ENCODE measurements around the gene RASSF8. TPM values are rescaled to one million over a fixed set of nuclear protein-coding genes. Genes with fewer than 3 reads are reported as not detected.

Gene RASSF8
- total and polyA plus RNA-seq, 2 experiments from 2014 or later, result 11.5 to 30.6 TPM

DNA sequence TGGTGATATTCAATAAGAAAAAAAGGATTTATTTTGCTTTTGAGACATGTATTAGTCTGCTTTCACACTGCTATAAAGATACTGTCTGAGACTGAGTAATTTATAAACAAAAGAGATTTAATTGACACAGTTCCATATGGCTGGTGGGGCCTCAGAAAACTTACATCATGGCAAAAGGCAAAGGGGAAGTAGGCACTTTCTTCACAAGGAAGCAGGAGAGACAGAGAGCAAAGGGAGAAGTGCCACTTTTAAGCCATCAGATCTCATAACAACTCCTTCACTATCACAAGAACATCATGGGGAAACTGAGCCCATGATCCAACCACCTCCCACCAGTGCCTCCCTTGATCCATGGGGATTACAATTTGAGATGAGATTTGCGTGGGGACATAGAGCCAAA lies 122.4 kb downstream of the RASSF8 start:
- peaks cover 22% of the 10 kb centered on the region for H3K9me3 Mint-ChIP-seq
- H3K27ac Mint-ChIP-seq, result no peak overlapping the region
- H3K36me3 Mint-ChIP-seq (ENCODE audit: low read depth), result peaks cover 15% of the 10 kb centered on the region
- Histone ChIP-seq H2AFZ (no peak overlapping the region), H3K9me2 (ENCODE audit: insufficient read depth) (no peaks in the 10 kb centered on the region), H3K4me3 (no peak overlapping the region), H3K79me2 (replicated peaks; ENCODE audit: insufficient read depth) (no peaks in the 10 kb centered on the region), H3F3A (replicated peaks; ENCODE audit: low read depth) (no peaks in the 10 kb centered on the region), H3K27me3 (ENCODE audit: insufficient read depth) (no peaks in the 10 kb centered on the region), H3K36me3 (ENCODE audit: insufficient read depth) (no peaks in the 10 kb centered on the region), H3K4me1 (ENCODE audit: insufficient read depth) (no peaks in the 10 kb centered on the region), H4K20me1 (replicated peaks; ENCODE audit: insufficient read depth) (no peaks in the 10 kb centered on the region), H3K4me2 (no peak overlapping the region), H3K27ac (ENCODE audit: low read depth) (no peak overlapping the region)
- no peaks in the 10 kb centered on the region for H3K27me3 Mint-ChIP-seq (ENCODE audit: insufficient read depth, low read depth, poor library complexity)
- DNase-seq (ENCODE audit: low spot score) (no peak), ATAC-seq (no peak)
- no peak for TF ChIP-seq EZH2 (IDR thresholded peaks at IDR 0.05; ENCODE audit: low read depth, unreplicated experiment)
- TF ChIP-seq STAT1 (IDR thresholded peaks at IDR 0.05; ENCODE audit: unreplicated experiment), result no peak
- TF ChIP-seq REST (IDR thresholded peaks at IDR 0.05; ENCODE audit: unreplicated experiment), result no peak
- no peak for TF ChIP-seq CTCF (conservative IDR thresholded peaks at IDR 0.05; ENCODE audit: low read depth in 2 of 2)
- TF ChIP-seq ZNF331 (CRISPR knock-in tag; IDR thresholded peaks at IDR 0.05; ENCODE audit: low read depth), result no peak
- TF ChIP-seq, protein P1, sequence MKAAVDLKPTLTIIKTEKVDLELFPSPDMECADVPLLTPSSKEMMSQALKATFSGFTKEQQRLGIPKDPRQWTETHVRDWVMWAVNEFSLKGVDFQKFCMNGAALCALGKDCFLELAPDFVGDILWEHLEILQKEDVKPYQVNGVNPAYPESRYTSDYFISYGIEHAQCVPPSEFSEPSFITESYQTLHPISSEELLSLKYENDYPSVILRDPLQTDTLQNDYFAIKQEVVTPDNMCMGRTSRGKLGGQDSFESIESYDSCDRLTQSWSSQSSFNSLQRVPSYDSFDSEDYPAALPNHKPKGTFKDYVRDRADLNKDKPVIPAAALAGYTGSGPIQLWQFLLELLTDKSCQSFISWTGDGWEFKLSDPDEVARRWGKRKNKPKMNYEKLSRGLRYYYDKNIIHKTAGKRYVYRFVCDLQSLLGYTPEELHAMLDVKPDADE (IDR thresholded peaks at IDR 0.05), result no peak
- TF ChIP-seq EZH2phosphoT487 (IDR thresholded peaks at IDR 0.05; ENCODE audit: unreplicated experiment), result no peak
- TF ChIP-seq ZNF114 (CRISPR knock-in tag; IDR thresholded peaks at IDR 0.05), result no peak
- no peaks in the 10 kb centered on the region for H3K4me1 Mint-ChIP-seq
- H3K4me3 Mint-ChIP-seq, result no peak overlapping the region

DNA sequence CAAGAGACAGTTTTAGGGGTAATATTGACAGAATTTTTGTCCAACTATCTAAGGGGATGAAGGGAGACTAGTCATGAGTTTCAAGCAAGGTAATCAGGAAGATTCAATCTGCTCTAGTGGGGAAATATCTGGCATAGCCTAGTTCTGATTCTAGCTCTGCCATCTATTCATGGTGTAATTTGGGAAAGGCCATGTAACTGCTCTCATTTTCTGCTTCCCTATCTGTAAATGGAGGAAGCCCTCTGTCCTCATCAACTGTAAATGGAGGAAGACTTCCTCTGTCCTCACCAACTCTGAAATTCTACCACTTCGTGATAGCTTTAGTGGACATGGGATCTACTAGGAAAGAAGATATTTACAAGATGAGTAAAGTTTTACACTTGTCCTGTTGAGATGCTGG lies 128.5 kb downstream of the RASSF8 start:
- peaks cover 15% of the 10 kb centered on the region for H3K36me3 Mint-ChIP-seq (ENCODE audit: low read depth)
- TF ChIP-seq ZNF462 (CRISPR knock-in tag; IDR thresholded peaks at IDR 0.05), result no peak
- TF ChIP-seq POLR2AphosphoS5 (IDR thresholded peaks at IDR 0.05; ENCODE audit: low read depth), result no peak
- TF ChIP-seq EZH2phosphoT487 (IDR thresholded peaks at IDR 0.05; ENCODE audit: unreplicated experiment), result no peak

More for the DNA sequence above, 128.5 kb downstream of the RASSF8 start:
- Histone ChIP-seq H3K36me3 (ENCODE audit: insufficient read depth) (no peaks in the 10 kb centered on the region), H3K4me2 (no peak overlapping the region), H3K9me2 (ENCODE audit: insufficient read depth) (no peaks in the 10 kb centered on the region), H3F3A (replicated peaks; ENCODE audit: low read depth) (no peaks in the 10 kb centered on the region), H3K4me3 (no peak overlapping the region), H4K20me1 (replicated peaks; ENCODE audit: insufficient read depth) (no peaks in the 10 kb centered on the region), H3K27ac (ENCODE audit: low read depth) (no peak overlapping the region), H3K27me3 (ENCODE audit: insufficient read depth) (no peaks in the 10 kb centered on the region), H3K4me1 (ENCODE audit: insufficient read depth) (peaks cover 6% of the 10 kb centered on the region; the same call in 1 of the 2 replicates), H2AFZ (no peak overlapping the region), H3K79me2 (replicated peaks; ENCODE audit: insufficient read depth) (no peaks in the 10 kb centered on the region)
- Mint-ChIP-seq H3K4me3 (no peak overlapping the region), H3K4me1 (peaks cover 9% of the 10 kb centered on the region; the same call in 2 of the 3 replicates), H3K9me3 (peaks cover 15% of the 10 kb centered on the region), H3K27ac (no peak overlapping the region), H3K27me3 (ENCODE audit: insufficient read depth, low read depth, poor library complexity) (peaks cover 3% of the 10 kb centered on the region)
- no peak for ATAC-seq
- no peak for DNase-seq (ENCODE audit: low spot score)
